ENCODE measurements around the gene COG6.

Gene COG6

DNA sequence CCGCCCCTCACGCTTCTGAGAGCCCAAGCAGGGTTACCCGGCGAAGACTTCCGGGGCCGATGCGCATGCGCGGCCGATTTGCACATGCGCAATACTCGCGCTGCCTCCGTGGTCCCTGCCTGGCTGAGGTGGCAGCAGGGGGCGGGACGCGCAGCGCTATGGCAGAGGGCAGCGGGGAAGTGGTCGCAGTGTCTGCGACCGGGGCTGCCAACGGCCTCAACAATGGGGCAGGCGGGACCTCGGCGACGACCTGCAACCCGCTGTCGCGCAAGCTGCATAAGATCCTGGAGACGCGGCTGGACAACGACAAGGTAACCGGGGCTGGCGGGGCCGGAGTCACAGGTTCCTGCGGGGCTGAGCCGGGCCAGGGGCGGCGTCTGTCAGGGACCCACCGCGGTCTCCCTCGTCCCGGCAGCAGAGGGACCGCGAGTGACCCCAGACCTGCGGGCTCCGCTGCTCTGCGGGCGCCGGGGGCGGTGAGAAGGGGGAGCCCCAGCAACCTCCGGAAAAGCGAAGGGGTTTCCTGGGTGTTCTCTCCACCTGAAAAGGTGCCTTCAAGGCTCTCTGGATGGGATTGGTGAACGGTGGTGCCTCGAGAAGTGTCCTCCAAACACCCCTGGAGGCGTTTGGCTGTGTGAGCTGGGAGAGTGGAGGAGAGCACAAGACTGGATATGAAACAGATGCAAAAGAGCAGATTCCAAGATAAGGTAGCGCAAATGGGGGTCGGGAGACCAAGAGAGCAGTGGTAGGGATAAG is at the start of gene COG6:
TSS of gene COG6 (plus strand) at position 94 of the 756 bp plus-strand sequence. CDS start at position 159, 65 bp downstream.
- peak; percentile 89 to 96 for DNase-seq (ENCODE audit: low read depth in 2 of 2, low spot score in 1 of 2)

DNA sequence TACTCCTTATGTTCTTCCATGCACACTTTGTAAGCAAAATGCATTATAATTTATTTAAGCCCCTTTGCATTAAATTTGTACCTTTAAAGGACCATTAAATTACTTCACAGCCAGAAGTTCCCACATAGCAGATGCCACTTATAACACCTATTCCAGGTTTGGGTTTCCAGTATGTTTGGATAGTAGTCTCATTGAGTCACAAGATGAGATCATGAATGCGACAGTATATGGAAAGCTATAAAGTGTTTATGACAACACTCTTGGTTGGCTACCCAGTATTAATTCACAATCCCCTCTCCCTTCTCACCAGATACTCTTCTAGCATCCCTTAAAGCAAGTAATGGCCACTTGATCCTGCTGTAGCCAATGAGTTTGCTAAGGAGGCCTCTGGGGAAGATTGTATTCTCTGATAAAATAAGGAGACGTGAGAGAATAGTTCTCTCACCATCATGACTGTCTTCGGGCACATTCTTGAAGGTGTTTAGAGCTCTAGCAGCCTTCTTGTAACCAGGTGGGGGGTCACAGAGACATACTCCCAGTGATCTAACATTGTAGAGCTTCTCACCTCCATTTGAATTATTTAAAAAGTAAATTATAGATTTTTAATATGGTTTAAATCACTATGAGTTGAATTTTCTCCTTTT is 49.7 kb upstream of the COG6 start:
- DNase-seq (ENCODE audit: low read depth in 2 of 2, low spot score in 1 of 2): no peak

DNA sequence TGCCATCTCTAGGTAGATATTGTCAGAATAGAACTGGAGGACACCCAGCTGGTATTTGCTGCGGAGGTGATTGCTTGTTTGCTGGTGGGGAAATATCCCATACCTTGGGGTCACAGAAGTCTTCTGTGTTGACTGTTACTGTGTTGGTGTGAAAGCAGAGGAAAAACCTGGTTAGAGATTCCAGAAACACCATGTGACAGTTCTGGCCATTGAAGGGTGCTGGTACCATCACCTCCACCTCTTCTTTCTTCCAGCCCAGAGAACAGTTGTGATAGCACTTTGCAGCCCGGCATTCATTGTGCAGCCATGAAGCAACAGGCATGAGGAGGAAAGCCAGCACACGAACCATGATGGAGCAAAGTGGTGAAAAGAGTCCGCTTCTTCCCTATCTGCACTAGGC is 47.6 kb upstream of the COG6 start:
- DNase-seq (ENCODE audit: low read depth in 2 of 2, low spot score in 1 of 2): no peak

DNA sequence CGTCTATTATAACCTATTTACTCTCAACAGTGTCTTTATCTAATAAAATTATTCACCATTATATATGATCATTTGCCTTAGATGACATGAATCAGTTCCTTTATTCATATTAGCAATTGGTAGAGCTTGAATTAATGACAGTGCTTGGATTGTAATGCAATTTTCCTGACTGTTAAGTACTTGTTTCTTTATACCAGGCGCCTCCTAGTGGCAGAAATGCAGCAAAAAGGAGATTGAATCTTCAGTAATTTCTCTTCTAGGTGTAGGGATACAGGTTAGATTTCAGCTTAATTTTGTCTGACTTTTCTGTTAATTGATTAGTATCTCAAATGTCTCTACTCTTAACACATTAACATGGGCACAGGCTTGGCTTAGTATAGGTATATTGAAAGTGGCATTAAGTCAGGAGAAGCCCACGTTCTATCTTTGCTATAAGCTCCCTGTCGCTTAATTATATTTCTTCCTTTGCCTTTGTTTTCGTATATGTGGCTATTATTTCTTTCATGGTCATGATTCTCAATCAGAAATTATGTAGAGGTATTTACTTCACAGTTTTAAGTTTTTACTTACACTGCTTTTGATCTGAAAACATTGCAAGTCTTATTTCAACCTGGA is 43.3 kb upstream of the COG6 start:
- peak in 1 of 2 donors; percentile 27 for DNase-seq (ENCODE audit: low read depth in 2 of 2, low spot score in 1 of 2)

DNA sequence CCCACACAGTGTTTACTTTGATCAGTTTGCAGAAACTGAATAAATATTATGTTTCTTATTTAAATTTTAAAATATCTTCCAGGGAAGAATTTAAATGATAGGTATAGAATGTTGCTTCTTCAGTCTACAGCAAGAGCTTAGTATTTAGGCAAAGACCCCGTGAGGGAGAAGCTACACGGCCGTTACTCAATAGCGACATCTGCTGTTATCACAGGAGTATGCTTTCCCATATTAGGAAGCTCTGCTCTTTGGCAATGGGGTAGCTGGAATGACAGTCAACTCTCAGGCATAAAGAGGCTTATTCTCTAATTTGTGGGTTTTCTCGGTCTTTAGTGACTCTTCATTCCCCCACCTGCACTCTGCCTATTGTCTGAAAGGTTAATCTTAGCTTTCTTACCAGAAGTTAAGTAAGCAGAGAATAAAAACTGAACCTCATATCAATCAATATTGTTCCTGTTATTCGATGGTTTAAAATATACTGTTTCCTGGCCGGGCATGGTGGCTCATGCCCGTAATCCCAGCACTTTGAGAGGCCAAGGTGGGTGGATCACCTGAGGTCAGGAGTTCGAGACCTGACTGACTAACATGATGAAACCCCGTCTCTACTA is 39.3 kb upstream of the COG6 start:
- no peak for DNase-seq (ENCODE audit: low read depth in 2 of 2, low spot score in 1 of 2)

DNA sequence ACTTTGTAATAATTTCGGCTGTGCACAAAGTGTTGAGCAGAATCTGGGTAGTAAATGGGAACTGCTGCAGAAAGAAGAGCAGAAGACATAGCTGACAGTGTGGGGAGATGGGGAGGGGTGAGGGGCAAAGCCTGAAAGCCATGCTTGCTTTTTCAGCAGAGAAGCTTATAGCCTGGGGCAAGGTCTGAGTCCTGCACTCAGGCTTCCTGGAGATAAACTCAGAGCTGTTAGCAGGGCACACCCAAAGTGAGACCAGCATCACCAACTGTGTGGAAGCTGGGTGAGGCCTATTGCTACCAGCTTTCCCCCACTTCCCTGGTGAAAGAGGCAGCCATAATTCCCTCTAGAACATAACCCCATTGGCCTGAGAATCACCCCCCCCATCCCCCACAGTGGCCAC is 36.9 kb upstream of the COG6 start:
- DNase-seq (ENCODE audit: low read depth in 2 of 2, low spot score in 1 of 2): no peak

DNA sequence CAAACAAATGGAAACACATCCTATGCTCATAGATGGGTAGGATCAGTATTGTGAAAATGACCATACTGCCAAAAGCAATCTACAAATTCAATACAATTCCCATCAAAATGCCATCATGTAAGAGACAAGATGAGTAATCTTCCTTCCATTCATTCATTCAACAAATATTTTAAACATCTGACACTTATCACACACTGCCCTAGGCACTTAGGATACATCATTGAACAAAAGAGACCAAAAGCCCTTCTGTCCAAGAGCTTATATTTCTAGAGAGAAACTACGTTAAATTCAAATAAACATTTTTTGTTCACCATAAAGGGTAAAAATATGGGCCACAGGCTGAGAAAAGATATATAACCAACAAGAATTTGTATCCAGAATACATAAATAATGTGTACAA is 32.0 kb upstream of the COG6 start:
- no peak for DNase-seq (ENCODE audit: low read depth in 2 of 2, low spot score in 1 of 2)

DNA sequence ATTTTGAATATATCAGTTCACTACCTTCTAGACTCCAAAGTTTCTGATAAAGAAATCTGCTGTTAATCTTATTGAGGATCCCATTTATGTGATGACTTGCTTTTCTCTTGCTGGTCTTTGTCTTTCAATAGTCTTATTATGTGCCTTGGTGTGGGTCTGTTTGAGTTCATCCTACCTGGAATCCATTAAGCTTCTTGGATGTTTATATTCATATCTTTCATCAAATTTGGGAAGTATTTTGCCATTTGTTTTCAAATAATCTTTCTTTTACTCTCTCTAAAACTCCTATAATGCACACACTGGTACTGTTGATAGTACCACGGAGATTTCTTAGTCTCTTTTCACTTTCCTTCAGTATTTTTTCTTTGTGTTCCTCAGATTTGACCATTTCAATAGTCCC is 24.2 kb upstream of the COG6 start:
- DNase-seq (ENCODE audit: low read depth in 2 of 2, low spot score in 1 of 2): no peak

DNA sequence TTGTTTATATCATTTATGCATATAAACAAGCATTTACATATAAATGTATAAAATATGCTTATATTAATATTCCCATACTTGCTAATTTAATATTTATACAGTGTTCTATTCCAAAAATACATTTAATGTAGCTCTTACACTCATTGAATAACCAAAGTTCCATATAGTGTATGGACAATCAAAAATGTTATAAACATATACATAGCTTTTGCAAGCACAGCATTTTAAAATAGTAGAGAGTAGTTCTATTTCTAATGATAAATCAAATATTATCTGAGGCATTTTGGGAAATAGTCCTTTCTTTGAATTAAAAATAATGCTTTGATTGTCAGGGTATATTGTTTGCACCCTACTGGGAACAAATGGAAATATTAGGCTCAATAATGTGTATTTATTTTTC is 22.5 kb upstream of the COG6 start:
- DNase-seq (ENCODE audit: low read depth in 2 of 2, low spot score in 1 of 2): no peak

DNA sequence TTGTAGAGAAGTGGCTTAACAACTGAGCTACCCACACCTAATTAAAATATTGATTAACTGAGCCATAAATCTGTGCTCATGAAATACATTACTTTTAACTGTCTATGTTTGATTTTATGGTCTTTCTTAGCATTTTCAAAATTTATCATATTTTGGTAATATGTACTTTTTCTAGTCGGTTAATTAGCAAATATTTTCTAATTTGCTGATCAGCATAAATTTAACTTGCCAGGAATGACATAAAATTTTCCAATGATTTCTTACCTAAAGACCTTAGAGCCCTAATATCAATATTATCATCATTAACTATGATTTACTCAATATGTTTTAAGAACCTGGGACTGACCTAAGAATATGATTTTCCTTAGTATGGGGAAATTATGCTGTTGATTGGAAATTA is 19.9 kb upstream of the COG6 start:
- DNase-seq (ENCODE audit: low read depth in 2 of 2, low spot score in 1 of 2): no peak

DNA sequence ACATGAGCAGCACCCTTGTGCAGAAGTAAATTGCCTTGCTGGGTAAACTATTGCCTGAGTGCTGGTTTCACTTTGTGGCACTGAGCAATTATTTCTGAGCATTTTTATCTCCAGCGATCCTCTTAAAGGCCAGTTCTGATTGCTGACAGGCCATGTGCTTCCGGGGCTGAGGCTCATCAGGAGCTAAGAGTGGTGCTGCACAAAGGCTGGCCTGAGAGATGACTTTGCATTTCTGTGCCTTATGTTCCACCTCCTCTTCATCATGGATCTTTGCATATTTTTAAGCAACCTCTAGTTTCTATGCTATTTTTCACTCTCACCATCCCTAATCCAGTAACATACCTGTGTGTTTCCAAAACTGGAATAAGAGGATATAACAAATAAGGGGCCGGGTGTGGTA is 17.6 kb upstream of the COG6 start:
- DNase-seq (ENCODE audit: low read depth in 2 of 2, low spot score in 1 of 2): no peak

DNA sequence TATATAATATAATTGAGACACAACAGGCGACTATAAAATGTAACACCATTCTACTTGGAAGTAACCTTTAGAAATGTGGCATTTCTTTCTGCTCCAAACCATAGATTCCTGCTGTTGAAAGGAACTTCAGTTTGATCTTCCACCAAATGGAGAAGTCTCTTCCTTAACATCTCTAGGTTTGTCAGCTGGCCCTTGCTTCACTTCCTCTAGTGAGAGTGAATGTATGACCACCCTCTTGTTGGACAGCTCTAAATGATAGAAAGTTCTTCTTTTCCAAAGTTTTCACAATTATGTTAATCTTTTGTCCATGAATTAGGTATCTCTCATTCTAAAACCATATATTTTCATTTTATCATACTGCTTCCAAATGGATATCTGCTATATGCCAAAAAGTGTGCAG is 13.8 kb upstream of the COG6 start:
- no peak for DNase-seq (ENCODE audit: low read depth in 2 of 2, low spot score in 1 of 2)

DNA sequence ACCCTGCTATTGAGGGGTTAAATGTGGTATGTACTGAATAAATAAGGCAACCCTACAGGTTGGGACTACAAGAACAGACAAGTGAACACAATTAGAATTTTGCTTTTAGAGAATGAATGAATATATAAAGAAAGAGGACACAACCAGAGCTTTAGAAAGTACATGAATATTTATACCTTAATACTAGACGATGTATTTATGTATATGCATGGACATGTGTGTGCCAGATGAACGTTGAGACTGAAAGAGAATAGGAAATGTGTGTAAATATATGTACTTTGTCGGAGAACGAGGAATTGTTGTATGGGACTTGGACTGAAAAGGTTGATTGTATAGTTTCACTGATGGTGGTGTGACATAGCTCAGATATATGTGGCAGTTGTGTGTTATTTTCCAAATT is 9.3 kb upstream of the COG6 start:
- no peak for DNase-seq (ENCODE audit: low read depth in 2 of 2, low spot score in 1 of 2)

DNA sequence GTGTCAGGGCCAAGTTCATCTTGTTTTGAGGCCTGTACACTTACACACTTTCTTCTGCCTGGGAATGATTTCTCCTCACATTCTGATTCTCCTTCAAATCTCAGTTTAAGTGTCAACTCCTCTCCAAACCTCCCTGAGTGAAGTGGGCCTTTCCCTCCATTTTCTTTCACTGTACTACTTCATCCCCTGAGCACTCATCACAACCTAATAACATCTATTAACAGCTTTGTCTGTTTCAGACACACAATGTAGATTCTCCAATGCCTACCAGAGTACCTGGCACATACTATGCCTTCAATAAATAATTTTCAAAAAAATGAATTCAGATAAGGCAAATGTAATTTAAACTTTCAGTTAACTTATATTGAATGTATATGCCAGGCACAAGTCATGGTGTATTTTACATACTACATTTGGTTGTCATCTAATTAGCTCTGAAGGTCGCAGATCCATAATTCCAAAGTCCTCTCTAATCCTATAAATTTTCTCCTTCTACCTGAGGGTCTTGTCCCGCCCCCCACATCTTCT is 357 bp upstream of the COG6 start:
- DNase-seq (ENCODE audit: low read depth in 2 of 2, low spot score in 1 of 2): no peak

DNA sequence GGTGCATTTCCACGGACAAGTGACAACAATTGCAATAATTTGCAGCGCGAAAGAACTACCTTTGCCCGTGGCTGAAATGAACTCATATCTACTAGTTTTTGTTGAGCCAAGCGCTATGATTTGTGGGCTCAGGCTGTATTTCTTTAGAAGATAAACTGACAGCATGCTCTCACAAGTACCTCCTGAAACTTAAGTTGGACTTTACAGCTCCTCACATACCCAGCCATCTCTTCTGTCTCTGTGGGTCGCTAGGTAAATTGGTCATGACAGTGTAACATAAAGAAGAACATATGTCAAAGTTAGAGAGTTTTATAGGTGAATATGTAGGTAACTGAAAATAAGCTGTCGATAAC is 839 bp downstream of the COG6 start:
- no peak for DNase-seq (ENCODE audit: low read depth in 2 of 2, low spot score in 1 of 2)

DNA sequence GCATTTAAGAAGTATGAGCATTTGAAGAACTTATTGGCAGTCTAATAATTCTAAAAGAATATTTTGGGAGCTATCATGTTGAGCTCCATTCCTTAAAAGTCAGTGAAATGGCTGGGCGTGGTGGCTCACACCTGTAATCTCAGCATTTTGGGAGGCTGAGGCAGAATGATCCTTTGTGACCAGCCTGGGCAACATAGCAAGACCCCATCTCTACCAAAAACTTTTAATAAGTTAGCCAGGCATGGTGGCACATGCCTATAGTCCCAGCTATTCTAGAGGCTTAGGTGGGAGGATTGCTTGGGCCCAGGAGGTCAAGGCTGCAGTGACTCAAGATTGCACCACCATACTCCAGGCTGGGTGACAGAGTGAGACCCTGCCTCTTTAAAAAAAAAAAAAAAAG is 8.0 kb downstream of the COG6 start:
- no peak for DNase-seq (ENCODE audit: low read depth in 2 of 2, low spot score in 1 of 2)

DNA sequence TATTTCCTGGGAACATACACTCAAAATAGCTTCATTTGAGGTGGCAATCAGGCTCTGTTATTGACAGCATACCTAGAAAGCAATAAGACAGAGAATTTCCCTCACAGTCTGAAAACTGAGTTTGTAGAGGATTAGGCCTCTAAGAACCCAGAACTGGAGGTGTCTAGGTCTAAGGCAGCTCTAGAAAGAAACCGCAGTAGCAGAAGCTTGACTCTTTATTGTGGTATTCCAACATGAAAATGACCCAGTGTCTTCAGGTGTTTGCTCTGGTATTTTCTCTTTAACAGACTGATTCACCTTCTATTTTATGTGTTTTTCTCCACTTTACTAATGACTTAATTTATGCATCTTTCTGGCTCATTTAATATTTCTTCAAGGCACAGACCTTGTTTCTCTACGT is 8.5 kb downstream of the COG6 start:
- no peak for DNase-seq (ENCODE audit: low read depth in 2 of 2, low spot score in 1 of 2)

DNA sequence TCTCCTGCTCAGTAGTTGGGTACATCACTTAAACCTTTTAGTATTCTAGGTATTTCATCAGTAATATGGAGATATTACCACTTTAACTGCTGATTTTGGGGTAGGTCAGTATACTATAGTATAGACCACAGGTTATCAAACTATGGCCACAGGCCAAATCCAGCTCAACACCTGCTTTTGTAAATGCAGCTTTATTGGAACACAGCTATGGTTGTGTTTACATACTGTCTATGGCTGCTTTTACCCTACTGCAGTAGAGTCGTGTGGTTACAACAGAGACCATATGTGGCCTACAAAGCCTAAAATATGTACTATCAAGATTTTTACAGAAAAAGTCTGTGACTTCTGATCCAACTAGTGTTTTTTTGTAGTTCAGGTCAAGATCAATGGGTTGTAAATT is 10.3 kb downstream of the COG6 start:
- no peak for DNase-seq (ENCODE audit: low read depth in 2 of 2, low spot score in 1 of 2)

DNA sequence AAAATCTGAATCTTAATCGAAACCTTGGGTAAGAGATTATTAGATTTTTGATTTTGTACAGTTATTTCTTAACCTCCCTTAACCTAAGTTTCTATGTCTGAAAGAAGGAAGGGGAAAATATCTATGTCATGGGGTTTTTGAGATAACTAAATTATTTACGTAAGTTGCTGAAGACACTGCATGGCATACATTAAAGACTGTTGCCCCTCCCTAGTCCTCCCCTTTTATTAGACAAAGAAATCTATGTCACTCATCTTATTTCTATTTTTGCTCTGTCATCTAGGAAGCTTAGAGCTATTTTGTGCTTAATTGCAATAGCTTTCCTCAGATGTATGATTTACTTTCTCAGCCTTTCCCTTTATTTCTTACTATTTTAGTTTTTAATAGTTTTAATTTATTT is 15.0 kb downstream of the COG6 start:
- no peak for DNase-seq (ENCODE audit: low read depth in 2 of 2, low spot score in 1 of 2)

DNA sequence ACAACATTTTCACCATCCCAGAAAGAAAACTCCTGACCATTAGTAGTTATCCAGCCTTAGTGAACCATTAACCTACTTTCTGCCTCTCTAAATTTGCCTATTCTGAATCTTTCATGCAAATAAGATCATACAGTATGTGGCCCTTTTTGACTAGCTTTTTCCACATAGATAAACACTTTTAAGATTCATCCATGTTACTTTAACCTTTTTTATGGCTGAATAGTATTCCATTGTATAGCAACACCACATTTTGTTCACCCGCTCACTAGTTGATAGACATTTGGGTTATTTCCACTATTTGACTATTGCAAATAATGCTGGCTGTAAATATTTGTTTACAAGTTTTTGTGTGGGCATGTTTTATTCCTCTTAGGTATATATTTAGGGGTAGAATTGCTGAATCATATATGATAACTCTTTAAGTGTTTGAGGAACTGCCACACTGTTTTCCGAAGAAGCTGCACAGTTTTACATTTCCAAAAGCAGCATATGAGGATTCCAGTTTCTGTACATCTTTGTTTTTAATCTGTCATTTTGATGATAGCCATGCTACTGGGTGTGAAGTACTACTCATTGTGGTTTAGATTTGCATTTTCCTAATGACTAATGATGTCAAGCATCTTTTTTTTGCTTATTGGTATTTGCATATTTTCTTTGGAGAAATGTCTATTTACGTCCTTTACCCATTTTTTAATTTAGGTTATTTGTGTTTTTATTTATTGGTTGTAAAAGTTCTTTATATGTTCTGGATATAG is 17.1 kb downstream of the COG6 start:
- no peak for DNase-seq (ENCODE audit: low read depth in 2 of 2, low spot score in 1 of 2)

DNA sequence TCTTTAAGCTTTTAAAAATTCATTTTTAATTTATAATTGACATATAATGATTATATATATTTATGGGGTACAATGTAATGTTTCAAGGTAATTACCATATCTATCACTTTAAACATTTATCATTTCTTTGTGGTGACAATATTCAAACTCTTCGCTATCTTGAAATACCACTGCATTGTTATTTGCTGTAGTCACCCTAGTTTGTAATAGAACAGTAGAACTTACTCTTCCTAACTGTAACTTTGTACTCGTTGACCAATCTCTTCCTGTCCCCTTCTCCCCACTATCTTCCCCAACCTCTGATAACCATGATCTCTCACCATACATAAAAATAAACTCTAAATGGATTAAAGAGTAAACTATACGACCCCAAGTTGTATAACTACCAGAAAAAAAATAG is 20.4 kb downstream of the COG6 start:
- DNase-seq (ENCODE audit: low read depth in 2 of 2, low spot score in 1 of 2): no peak
